GM12864 (cell line): ENCODE measurements around the gene FAM107B.

Experiments used
- DNase-seq: peaks from one replicate; pipeline ENCODE4 v3.0.0-alpha.2; 2011; ENCODE audit warnings: low read depth
- H3K4me3 ChIP-seq: 2 replicates; pipeline ENCODE4 v1.5.1; 2011; ENCODE audit warnings: mild to moderate bottlenecking, low read depth, low read length, control low read depth
- CTCF ChIP-seq: IDR thresholded peaks from 2 replicates; pipeline ENCODE4 v1.5.1; 2011; ENCODE audit warnings: low read depth, mild to moderate bottlenecking, moderate library complexity, low read length, control low read depth, inconsistent platforms; ENCODE audit errors: missing control alignments

The FAM107B gene

DNA sequence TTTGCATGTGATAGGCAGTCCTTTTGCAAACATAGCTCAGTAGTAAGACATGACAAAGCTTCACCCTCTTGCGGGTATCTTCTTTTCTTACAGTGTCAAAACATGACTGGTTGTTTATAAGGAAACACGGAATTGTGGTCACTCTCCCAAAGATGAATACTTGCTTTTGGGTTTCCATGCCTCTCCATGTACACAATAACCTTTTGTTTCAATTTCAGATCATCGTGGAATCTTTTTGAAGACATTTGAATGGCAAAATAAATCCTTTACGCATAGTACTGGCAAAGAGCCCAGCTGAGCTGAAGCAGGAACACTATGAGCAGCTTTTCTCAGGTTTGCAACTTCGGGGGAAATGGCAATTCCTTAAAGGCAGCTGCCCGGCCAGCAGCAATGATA is 287.2 kb downstream of the FAM107B start:
- DNase-seq, result no peak
- H3K4me3 ChIP-seq, result no peak overlapping the region
- no peak for TF ChIP-seq CTCF

- no peak overlapping the region for H3K4me3 ChIP-seq
- DNase-seq, result no peak
- TF ChIP-seq CTCF, result no peak
These were observed 287.8 kb downstream of the FAM107B start for GRCh38 chr10:14486777-14487487.

GRCh38 chr10:14485986-14486385 is 288.7 kb downstream of the FAM107B start:
- no peak for DNase-seq
- H3K4me3 ChIP-seq, result no peak overlapping the region
- TF ChIP-seq CTCF, result no peak

DNA sequence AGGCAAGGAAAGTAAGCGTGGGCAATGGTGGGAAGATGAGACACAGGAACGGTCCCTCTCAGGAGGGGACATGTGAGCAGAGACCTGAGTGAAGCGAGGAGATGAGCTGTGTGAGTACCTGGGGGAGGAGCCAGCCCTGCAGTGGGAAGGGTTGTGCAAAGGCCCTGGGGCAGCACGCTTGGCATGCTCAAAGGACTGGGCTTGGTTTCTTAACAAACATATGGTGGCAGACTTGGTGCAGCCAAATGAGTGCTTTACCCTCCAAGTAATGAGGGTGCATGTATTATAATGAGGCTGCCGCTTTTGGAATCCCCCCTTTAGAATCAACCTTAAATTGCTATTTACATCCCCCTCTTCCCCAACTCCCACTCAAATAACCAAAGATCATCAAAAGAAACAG is 291.3 kb downstream of the FAM107B start:
- H3K4me3 ChIP-seq, result no peak overlapping the region
- no peak for TF ChIP-seq CTCF
- DNase-seq, result no peak

- no peak for TF ChIP-seq CTCF
These were observed 292.9 kb downstream of the FAM107B start for GRCh38 chr10:14481752-14482151.

GRCh38 chr10:14481014-14481413 is 293.7 kb downstream of the FAM107B start:
- no peak for DNase-seq
- H3K4me3 ChIP-seq, result no peak overlapping the region
- no peak for TF ChIP-seq CTCF

More at GRCh38 chr10:14481752-14482151, 292.9 kb downstream of the FAM107B start:
- DNase-seq, result no peak
- no peak overlapping the region for H3K4me3 ChIP-seq

DNA sequence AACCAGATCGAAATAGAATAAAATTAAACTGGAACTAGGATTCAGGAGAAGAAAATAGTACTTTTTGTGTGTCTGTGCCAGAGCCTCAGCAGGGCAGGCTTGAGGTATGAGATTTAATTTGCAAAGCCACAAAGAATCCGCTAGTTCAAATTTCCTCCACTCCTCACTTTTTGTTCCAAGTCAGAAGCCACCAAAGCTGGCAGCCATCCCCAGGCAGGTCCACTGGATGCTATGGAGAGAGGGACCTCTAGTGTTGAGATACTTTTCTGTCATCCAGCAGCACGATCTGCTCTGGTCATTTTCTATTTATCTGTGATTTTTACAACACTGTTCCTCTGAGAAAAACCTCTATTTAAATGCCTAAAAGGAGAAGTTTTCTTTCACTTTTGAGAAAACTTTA is 296.1 kb downstream of the FAM107B start:
- peak; percentile 49 for TF ChIP-seq CTCF
- H3K4me3 ChIP-seq, result no peak overlapping the region
- DNase-seq, result no peak
